SK-N-SH (cell line): Measurements from ENCODE around the gene CD5L. TPM values are rescaled to one million over a fixed set of nuclear protein-coding genes. Genes with fewer than 3 reads are reported as not detected.

Experiments
- CTCF ChIA-PET: fragments of 300-600, 350-600 bp; formaldehyde crosslinking; extraction: SDS; loops from one replicate; lab custom pipeline; 2021; lab: Yijun Ruan, JAX
- POLR2A ChIA-PET: fragments of 350-600 bp; sonication (Branson Sonifier 250); formaldehyde crosslinking; extraction: SDS; loops from one replicate; lab custom pipeline; 2020; ENCODE audit warnings: antibody characterized with exemption, inconsistent platforms; lab: Yijun Ruan, JAX
- DNase-seq: peaks from one replicate; pipeline ENCODE4 v3.0.0; 2012
- H2AFZ ChIP-seq: fragments of 200-600 bp; sonication (generic); 2 replicates; pipeline ENCODE4 v1.8.1; 2016; ENCODE audit warnings: antibody characterized with exemption, mild to moderate bottlenecking, low read depth
- H3F3A ChIP-seq: fragments of 200-600 bp; sonication (generic); replicated peaks from 2 replicates; pipeline ENCODE3; 2016; ENCODE audit warnings: antibody characterized with exemption, mild to moderate bottlenecking; ENCODE audit not compliant: insufficient read depth
- H3K27ac ChIP-seq, 2 experiments: fragments of 200-500 bp in 1 of 2; fragments of 200-600 bp in 1 of 2; sonication (Bioruptor generic) in 1 of 2; sonication (generic), shearing (Covaris generic) in 1 of 2; 2 replicates each; pipeline versions ENCODE4 v1.5.1 to v1.6.1; 2014 to 2016; ENCODE audit warnings: low read depth in 2 of 2, inconsistent platforms in 1 of 2, low read length in 1 of 2, mild to moderate bottlenecking in 1 of 2, mixed read lengths in 1 of 2
- H3K27me3 ChIP-seq: fragments of 200-600 bp; sonication (generic), shearing (Covaris generic); 2 replicates; pipeline ENCODE4 v1.6.1; 2016; ENCODE audit warnings: mixed run types; ENCODE audit not compliant: insufficient read depth
- H3K36me3 ChIP-seq, 2 experiments: fragments of 200-500 bp in 1 of 2; fragments of 200-600 bp in 1 of 2; sonication (Bioruptor generic) in 1 of 2; sonication (generic) in 1 of 2; replicated peaks in 1 of 2; 2 replicates each; pipeline versions ENCODE3 to v1.5.1; 2014 to 2016; ENCODE audit warnings: low read length in 1 of 2, mild to moderate bottlenecking in 1 of 2; ENCODE audit not compliant: insufficient read depth in 2 of 2, control insufficient read depth in 1 of 2
- H3K4me1 ChIP-seq, 2 experiments: fragments of 200-500 bp in 1 of 2; fragments of 200-600 bp in 1 of 2; sonication (Bioruptor generic) in 1 of 2; sonication (generic), shearing (Covaris generic) in 1 of 2; 2 replicates each; pipeline versions ENCODE4 v1.5.1 to v1.6.1; 2014 to 2016; ENCODE audit warnings: low read depth in 1 of 2, low read length in 1 of 2, mixed run types in 1 of 2; ENCODE audit not compliant: insufficient read depth in 2 of 2, control insufficient read depth in 1 of 2
- H3K4me2 ChIP-seq: fragments of 200-600 bp; sonication (generic), shearing (Covaris generic); 2 replicates; pipeline ENCODE4 v1.6.1; 2017; ENCODE audit warnings: mixed run types
- H3K4me3 ChIP-seq, 2 experiments: fragments of 200-500 bp in 1 of 2; fragments of 200-600 bp in 1 of 2; sonication (Bioruptor generic) in 1 of 2; sonication (generic), shearing (Covaris generic) in 1 of 2; 2 replicates each; pipeline versions ENCODE4 v1.5.1 to v1.8.1; 2014 to 2016; ENCODE audit warnings: low read depth in 2 of 2, inconsistent platforms in 1 of 2, low read length in 1 of 2, mild to moderate bottlenecking in 1 of 2, mixed read lengths in 1 of 2, moderate library complexity in 1 of 2
- H3K79me2 ChIP-seq: fragments of 200-600 bp; sonication (generic); 2 replicates; pipeline ENCODE4 v1.8.1; 2017; ENCODE audit warnings: mild to moderate bottlenecking; ENCODE audit not compliant: insufficient read depth
- H3K9ac ChIP-seq: fragments of 200-600 bp; sonication (generic); 2 replicates; pipeline ENCODE4 v1.6.1; 2017; ENCODE audit warnings: mixed run types
- H3K9me2 ChIP-seq: fragments of 200-600 bp; sonication (generic); 2 replicates; pipeline ENCODE4 v1.6.1; 2017; ENCODE audit warnings: mixed run types
- H3K9me3 ChIP-seq: fragments of 200-600 bp; sonication (generic); 2 replicates; pipeline ENCODE4 v1.6.1; 2017; ENCODE audit warnings: mixed run types, mild to moderate bottlenecking, moderate library complexity
- H4K20me1 ChIP-seq: fragments of 200-600 bp; sonication (generic); 2 replicates; pipeline ENCODE4 v1.6.1; 2017; ENCODE audit warnings: mild to moderate bottlenecking, mixed run types; ENCODE audit not compliant: insufficient read depth
- FOSL2 ChIP-seq: IDR thresholded peaks from 2 replicates; pipeline ENCODE4 v1.4.0; 2012; ENCODE audit warnings: low read depth, mild to moderate bottlenecking, moderate library complexity, borderline replicate concordance
- FOXJ3 ChIP-seq: sonication (generic); formaldehyde crosslinking; IDR thresholded peaks from 2 replicates; pipeline ENCODE4 v1.5.1; 2020; ENCODE audit warnings: mild to moderate bottlenecking, missing genetic modification reagents
- FOXM1 ChIP-seq: IDR thresholded peaks from 2 replicates; pipeline ENCODE4 v1.4.0; 2012; ENCODE audit warnings: low read depth, mild to moderate bottlenecking
- GATA2 ChIP-seq: sonication (generic); formaldehyde crosslinking; IDR thresholded peaks from 2 replicates; pipeline ENCODE4 v1.5.0; 2020; ENCODE audit warnings: mild to moderate bottlenecking, missing genetic modification reagents
- IRF3 ChIP-seq: fragments of 150-350 bp; IDR thresholded peaks from 2 replicates; pipeline ENCODE4 v1.6.1; 2016; ENCODE audit warnings: mild to moderate bottlenecking, low read depth, low read length
- MEF2A ChIP-seq: IDR thresholded peaks from 2 replicates; pipeline ENCODE4 v1.4.0; 2012; ENCODE audit warnings: low read depth, borderline replicate concordance
- NRF1 ChIP-seq: IDR thresholded peaks from 2 replicates; pipeline ENCODE4 v1.6.1; 2012; ENCODE audit warnings: low read depth, mild to moderate bottlenecking, low read length
- POLR2AphosphoS5 ChIP-seq: IDR thresholded peaks from 2 replicates; pipeline ENCODE4 v1.6.1; 2012; ENCODE audit warnings: low read depth, low read length
- RAD21 ChIP-seq: IDR thresholded peaks from 2 replicates; pipeline ENCODE4 v1.6.1; 2012; ENCODE audit warnings: mild to moderate bottlenecking, low read length
- RCOR1 ChIP-seq: fragments of 150-350 bp; IDR thresholded peaks from 2 replicates; pipeline ENCODE4 v1.6.1; 2017; ENCODE audit warnings: antibody characterized with exemption, low read length
- REST ChIP-seq: IDR thresholded peaks from 2 replicates; pipeline ENCODE4 v1.6.1; 2012; ENCODE audit warnings: mild to moderate bottlenecking, low read depth, low read length, moderate library complexity
- RXRA ChIP-seq: IDR thresholded peaks from 2 replicates; pipeline ENCODE4 v1.4.0; 2012; ENCODE audit warnings: low read depth, mild to moderate bottlenecking, borderline replicate concordance
- SIN3A ChIP-seq: IDR thresholded peaks from 2 replicates; pipeline ENCODE4 v1.6.1; 2012; ENCODE audit warnings: low read depth, mild to moderate bottlenecking, low read length, moderate library complexity, borderline replicate concordance
- TAF1 ChIP-seq: IDR thresholded peaks from 2 replicates; pipeline ENCODE4 v1.6.1; 2012; ENCODE audit warnings: low read depth, mild to moderate bottlenecking, low read length, moderate library complexity, borderline replicate concordance
- YY1 ChIP-seq: IDR thresholded peaks from 2 replicates; pipeline ENCODE4 v1.4.0; 2012; ENCODE audit warnings: low read depth, mild to moderate bottlenecking
- WGBS: methylation state at CpG from one replicate; pipeline ENCODE4 v1.1.6; 2017; ENCODE audit warnings: low lambda C conversion rate; 5-methylcytosine and 5-hydroxymethylcytosine counted together
- polyA plus RNA-seq, 3 experiments: library from polyadenylated mRNA; depleted of rRNA; stranded (reverse); fragments of >200 nt; gene quantifications; 2 replicates each; pipeline ENCODE4 v1.2.3, GENCODE V29; 2012
- TF ChIP-seq, protein P1 (sequence below): fragments of 150-350 bp; IDR thresholded peaks from 2 replicates; pipeline ENCODE4 v1.6.1; 2017; ENCODE audit warnings: antibody characterized with exemption, low read length, low read depth, borderline replicate concordance
- TF ChIP-seq, protein P2 (sequence below): IDR thresholded peaks from 2 replicates; pipeline ENCODE4; 2012
- TF ChIP-seq, protein P3 (sequence below): fragments of 200-600 bp; sonication (generic); IDR thresholded peaks from 2 replicates; pipeline ENCODE4 v1.6.1; 2017; ENCODE audit warnings: antibody characterized with exemption, mild to moderate bottlenecking, moderate library complexity

The CD5L gene
- polyA plus RNA-seq, 1 of the 3 experiments (the other 2 are of a cell fraction): not detected

DNA sequence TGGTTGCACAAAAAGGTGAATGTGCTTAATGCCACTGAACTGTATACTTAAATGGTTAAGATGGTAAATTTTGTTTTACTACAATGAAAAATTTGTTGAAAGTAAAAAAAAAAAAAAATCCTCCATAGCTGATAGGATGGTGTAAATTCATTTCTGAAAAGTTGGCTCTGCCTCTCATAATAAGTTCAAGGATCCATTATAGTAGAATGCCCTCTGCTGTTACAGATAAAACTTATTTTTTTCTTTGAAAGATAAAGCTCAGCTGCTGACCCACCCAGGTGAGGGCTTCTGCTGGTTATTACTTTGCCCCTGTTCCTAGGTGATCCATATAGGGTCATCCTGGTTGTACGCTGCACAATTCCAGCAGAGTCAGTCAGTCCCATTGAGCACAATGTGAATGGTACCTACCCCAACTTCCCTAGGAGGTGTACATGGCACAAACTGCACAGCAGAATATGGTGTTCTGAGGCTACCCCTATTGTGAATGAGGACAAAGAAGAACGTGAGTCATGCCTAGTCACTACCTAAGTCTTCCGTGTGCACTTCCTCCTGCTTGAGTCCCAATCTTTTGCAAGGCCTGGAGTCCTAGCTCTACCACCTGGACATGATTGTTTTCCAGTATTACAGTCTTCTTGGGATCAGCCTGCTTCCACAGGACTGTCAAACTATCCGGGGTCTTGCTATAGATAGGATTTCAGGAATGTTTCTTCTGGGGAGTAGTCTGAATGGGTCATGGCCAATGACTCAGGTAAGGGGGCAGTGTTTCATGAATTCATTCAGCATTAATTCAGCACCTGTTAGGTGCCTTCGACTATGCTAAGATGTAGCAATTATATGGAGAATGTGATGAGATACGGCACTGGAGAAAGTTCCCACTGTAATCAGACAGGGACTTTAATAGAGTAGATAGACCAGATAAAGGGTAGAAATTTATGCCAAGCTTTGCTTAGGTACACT is 20.8 kb upstream of the CD5L start (continued):
- TF ChIP-seq, protein P1, sequence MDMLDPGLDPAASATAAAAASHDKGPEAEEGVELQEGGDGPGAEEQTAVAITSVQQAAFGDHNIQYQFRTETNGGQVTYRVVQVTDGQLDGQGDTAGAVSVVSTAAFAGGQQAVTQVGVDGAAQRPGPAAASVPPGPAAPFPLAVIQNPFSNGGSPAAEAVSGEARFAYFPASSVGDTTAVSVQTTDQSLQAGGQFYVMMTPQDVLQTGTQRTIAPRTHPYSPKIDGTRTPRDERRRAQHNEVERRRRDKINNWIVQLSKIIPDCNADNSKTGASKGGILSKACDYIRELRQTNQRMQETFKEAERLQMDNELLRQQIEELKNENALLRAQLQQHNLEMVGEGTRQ: no peak
- no peak for TF ChIP-seq FOXM1
- no peak for TF ChIP-seq YY1
- no peak for TF ChIP-seq POLR2AphosphoS5
- no peak for TF ChIP-seq FOXJ3 (CRISPR knock-in tag)
- TF ChIP-seq TAF1: no peak
- TF ChIP-seq, protein P2, sequence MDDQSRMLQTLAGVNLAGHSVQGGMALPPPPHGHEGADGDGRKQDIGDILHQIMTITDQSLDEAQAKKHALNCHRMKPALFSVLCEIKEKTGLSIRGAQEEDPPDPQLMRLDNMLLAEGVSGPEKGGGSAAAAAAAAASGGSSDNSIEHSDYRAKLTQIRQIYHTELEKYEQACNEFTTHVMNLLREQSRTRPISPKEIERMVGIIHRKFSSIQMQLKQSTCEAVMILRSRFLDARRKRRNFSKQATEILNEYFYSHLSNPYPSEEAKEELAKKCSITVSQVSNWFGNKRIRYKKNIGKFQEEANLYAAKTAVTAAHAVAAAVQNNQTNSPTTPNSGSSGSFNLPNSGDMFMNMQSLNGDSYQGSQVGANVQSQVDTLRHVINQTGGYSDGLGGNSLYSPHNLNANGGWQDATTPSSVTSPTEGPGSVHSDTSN: no peak
- TF ChIP-seq RCOR1: no peak
- TF ChIP-seq NRF1: no peak
- TF ChIP-seq SIN3A: no peak

DNA sequence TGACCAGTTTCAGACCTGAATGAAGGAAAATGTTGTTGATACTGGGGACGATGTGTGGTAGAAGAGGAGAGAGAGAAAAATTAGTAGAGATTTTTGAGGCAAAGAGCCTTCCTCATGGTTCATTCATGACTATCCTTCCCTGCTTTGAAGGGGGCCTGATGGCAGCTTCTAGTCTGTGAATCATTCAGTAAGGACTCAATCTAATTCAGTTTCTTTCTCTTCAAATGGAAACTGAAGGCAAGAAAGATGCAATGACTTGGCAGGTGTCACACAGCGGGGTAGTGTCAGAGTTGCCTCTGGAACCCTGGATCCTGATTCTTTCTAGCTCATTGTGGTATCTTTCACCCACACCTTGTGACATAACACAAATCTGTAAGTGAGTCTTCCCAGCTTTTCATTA is 14.9 kb upstream of the CD5L start:
- Histone ChIP-seq H4K20me1 (no peaks in the 10 kb centered on the region), H3K9ac (no peak overlapping the region), H3K27me3 (no peaks in the 10 kb centered on the region), H3K9me3 (no peaks in the 10 kb centered on the region), H3K79me2 (no peaks in the 10 kb centered on the region), H2AFZ (no peak overlapping the region), H3K4me3 (no peak overlapping the region), H3F3A (no peaks in the 10 kb centered on the region), H3K4me2 (no peak overlapping the region), H3K36me3 (no peaks in the 10 kb centered on the region), H3K27ac (no peak overlapping the region), H3K4me1 (no peaks in the 10 kb centered on the region), H3K9me2 (no peaks in the 10 kb centered on the region)
- WGBS: 0% methylated on average over 2 of the region's 2 CpGs
- ChIA-PET POLR2A (no interaction called here), CTCF (no interaction called here)
- no peak for TF ChIP-seq SIN3A
- no peak for TF ChIP-seq RXRA
- no peak for TF ChIP-seq MEF2A
- no peak for TF ChIP-seq FOSL2
- TF ChIP-seq RAD21: no peak
- no peak for TF ChIP-seq REST
- TF ChIP-seq GATA2: no peak
- TF ChIP-seq NRF1: no peak
- TF ChIP-seq IRF3: no peak
- TF ChIP-seq, protein P3, sequence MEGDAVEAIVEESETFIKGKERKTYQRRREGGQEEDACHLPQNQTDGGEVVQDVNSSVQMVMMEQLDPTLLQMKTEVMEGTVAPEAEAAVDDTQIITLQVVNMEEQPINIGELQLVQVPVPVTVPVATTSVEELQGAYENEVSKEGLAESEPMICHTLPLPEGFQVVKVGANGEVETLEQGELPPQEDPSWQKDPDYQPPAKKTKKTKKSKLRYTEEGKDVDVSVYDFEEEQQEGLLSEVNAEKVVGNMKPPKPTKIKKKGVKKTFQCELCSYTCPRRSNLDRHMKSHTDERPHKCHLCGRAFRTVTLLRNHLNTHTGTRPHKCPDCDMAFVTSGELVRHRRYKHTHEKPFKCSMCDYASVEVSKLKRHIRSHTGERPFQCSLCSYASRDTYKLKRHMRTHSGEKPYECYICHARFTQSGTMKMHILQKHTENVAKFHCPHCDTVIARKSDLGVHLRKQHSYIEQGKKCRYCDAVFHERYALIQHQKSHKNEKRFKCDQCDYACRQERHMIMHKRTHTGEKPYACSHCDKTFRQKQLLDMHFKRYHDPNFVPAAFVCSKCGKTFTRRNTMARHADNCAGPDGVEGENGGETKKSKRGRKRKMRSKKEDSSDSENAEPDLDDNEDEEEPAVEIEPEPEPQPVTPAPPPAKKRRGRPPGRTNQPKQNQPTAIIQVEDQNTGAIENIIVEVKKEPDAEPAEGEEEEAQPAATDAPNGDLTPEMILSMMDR: no peak
- no peak for DNase-seq
